Myometrial cell (primary cell): ENCODE measurements around the gene CR2. TPM values are rescaled to one million over a fixed set of nuclear protein-coding genes. Genes with fewer than 3 reads are reported as not detected.

Experiments used
- total RNA-seq: library from RNA; depleted of rRNA; stranded (reverse); fragments of >200 nt; gene quantifications from 2 replicates; pipeline ENCODE4 v1.2.3, GENCODE V29; 2015

The CR2 gene
- total RNA-seq, result not detected in 2 replicates

GRCh38 chr1:207454046-207454964 is at the start of gene CR2:
Gene CR2, plus strand, starts transcription at chr1:207454328. Its CDS starts 91 bp downstream, at chr1:207454419.

DNA sequence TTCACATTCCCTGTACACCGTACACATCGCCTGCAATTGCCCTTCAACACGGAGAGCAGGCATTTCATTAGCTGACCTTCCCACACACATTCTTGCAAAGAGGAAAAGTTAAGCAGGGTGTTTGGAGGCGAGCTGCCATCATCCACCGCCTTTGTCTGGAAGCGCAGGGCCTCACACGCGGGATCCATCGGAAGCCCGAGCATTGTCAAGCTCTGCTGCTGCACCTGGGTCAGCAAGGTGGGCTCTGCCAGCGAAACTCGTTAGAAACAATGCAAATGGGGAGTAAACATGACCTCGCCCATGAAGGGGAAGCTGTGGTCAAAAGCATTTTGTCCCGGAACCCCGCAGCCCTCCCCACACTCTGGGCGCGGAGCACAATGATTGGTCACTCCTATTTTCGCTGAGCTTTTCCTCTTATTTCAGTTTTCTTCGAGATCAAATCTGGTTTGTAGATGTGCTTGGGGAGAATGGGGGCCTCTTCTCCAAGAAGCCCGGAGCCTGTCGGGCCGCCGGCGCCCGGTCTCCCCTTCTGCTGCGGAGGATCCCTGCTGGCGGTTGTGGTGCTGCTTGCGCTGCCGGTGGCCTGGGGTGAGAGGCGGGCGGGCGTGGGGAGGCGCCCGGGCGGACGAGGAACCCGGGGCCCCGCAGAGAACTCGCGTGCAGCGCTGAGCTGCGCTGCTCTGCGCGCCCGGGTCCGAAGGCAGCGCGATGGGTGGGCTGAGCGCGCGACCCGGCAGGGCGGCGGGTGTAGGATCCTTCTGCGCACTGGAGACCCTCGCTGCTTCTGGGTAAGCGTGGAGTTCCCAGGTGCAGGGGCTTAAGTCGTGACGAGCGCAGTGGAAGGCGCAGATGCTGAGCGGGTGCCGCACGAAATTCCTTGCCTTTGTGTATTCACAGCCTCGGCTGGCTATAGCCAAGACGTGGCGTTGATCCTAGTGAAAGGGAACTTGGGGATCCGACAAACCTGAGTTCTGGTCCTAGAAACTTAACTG is 42.0 kb downstream of the CR2 start, which contains the start of gene CR1:
Gene CR1 (plus strand): TSS at position 357 of the 992 bp plus-strand sequence. CDS start 111 bp downstream, at position 468.

Other genes starting within 250 kb of the CR2 start
- 11.5 and 14.7 TPM in 2 replicates for gene CD55, start 132.7 kb upstream of the CR2 start, total RNA-seq
- not detected in 2 replicates for gene CR1, start 41.8 kb downstream of the CR2 start, total RNA-seq
- gene CR1L, start 190.8 kb downstream of the CR2 start, total RNA-seq, result not detected in 2 replicates